DMS53 treated with DMSO at 0.1 percent for 48 hours (cell line): ENCODE measurements around the gene SPANXN5.
"Not testable (repeated sequence)": the region's sequence is repeated elsewhere in the genome, so short reads cannot be mapped to it uniquely, and the experiment has no call there.

ENCODE experiments used
- DNase-seq: peaks from one replicate; lab custom pipeline; 2025; ENCODE audit not compliant: unreplicated experiment; lab: John Stamatoyannopoulos, UW

SPANXN5 gene

GRCh38 chrX:52797327-52797726 lies at the start of gene SPANXN5:
TSS of gene SPANXN5 (minus strand) at chrX:52797427. CDS start at chrX:52797348, 79 bp downstream.
- not testable (repeated sequence) for DNase-seq

- not testable (repeated sequence) for DNase-seq
These were observed 46.4 kb upstream of the SPANXN5 start for GRCh38 chrX:52843619-52844018.

DNA sequence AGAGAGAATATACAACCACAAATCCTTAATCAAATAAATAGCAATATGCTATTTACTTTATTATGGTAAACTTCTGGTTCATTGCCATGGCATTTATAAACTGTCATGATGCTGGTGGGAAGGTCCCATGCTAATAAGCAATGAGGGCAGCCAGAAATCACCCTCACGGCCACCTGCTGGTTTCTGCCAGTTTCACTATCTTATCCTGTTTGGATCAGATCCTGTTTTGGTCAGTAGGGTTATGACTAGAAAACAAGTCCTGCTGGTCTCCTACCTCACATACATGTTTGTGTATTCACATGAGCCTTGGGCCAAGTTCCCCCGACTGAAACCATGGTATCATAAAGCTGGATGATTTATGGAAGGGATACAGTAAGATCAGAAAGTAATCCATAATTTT lies 41.9 kb upstream of the SPANXN5 start:
- no peak for DNase-seq

GRCh38 chrX:52830551-52830950 lies 33.3 kb upstream of the SPANXN5 start:
- DNase-seq = no peak

- no peak for DNase-seq
These were observed 27.4 kb upstream of the SPANXN5 start for GRCh38 chrX:52824608-52825007.

DNA sequence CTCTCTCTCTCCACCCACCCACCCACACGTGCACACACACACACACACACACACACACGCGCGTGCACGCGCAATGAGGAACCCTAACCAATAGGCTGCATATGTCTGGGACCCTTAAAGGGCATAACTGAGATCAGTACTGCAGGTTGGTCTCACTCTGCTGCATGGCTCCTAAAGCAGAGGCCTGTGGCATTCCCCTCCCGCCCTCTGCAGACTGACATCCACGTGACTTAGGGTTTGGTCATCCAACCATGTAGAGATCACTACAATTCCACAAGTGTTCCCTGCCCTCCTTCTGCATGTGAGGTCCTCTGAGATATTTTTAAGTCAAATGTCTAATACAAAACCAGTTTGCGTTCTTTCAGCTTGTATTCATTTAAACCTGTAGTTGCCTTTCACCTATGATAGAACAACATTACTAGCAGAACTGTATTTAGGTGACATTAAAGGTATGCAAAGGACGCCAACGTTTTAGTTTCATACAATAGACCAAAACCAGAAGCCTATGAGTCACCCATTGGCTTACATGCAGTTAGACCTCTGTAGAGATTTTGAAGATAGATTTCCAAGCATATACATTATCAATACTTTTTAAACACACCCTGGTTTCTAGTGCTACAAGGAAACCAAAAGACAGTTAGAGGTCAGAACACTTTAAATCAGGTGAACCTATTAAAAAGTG lies 24.0 kb upstream of the SPANXN5 start:
- no peak for DNase-seq

DNA sequence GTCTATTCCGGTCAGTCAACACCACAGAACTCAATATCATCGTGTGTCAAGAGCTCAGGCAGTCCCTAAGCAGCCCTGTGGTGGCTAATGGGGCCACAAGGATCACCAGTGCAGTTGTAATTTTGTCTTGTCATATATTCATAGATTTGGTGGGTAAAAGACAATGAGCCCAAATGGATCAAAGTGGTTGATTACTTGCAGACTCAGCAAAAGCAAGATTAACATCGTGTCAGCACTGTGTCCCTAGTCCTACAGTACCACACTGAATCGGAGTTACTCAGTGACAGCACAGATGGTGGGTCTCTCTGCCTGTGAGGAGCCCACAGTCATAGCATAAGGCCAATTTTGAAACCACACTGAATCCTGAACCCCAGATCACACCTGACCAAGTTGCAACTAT lies 22.6 kb upstream of the SPANXN5 start:
- DNase-seq = no peak

DNA sequence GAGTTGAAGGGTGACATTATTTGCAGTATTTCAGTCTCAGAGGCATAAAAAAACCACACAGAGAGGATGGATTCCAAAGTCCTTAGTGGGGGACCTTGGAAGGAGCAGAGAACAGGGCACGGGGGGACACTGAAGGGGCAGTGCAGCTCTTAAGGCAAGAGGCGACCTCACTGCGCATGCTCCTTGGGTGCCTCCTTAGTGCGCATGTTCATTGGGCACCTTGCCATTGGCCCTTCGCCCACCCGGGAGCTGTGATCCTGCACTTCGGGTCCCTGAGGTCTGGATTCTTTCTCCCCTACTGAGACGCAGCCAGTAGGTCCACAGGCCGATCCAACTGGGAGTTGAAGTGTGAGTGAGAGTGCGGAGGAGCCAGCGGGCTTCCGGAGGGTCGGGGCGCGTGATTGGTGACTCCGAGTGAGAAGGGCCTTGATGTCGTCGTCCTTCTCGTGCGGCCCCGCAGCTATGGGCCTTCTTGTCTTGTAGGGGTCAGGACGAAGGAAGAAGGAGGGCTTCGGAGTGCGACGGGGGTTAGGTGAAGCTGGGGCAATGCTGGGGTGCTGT lies 13.9 kb upstream of the SPANXN5 start, which contains the start of gene XAGE5:
XAGE5 (plus strand) TSS at position 223 of the 561 bp plus-strand sequence. CDS start 1,280 bp downstream, outside the sequence.
- DNase-seq = no peak

GRCh38 chrX:52804876-52805275 lies 7.6 kb upstream of the SPANXN5 start:
- not testable (repeated sequence) for DNase-seq

- not testable (repeated sequence) for DNase-seq
These were observed 23.7 kb downstream of the SPANXN5 start for GRCh38 chrX:52773504-52773903.

GRCh38 chrX:52765983-52766382 lies 31.2 kb downstream of the SPANXN5 start:
- not testable (repeated sequence) for DNase-seq

DNA sequence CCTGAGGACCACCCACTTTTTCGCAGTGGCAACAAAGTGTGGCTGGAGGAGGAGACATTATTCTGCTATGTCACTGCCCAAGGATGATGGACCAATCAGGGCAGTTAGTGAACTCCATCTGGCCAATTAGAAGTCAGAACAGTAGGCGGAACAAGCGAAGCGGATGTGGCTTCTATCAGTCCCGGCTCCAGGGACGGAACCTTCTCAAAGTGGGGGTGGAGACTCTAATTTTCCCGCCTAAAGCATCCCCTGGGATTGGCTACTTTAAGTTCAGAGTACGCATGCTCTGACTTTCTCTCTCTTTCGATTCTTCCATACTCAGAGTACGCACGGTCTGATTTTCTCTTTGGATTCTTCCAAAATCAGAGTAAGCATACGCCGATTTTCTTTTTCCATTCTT lies 46.3 kb downstream of the SPANXN5 start, which contains the start of gene SSX2B:
SSX2B (plus strand) TSS at position 301 of the 400 bp plus-strand sequence. CDS start 1,429 bp downstream, outside the sequence.
- not testable (repeated sequence) for DNase-seq
